Upper lobe of left lung (tissue), 4 donors: Measurements from ENCODE around the gene ODAD2.

Experiments
- POLR2AphosphoS5 ChIP-seq, 2 donors: sonication (generic); formaldehyde crosslinking; IDR thresholded peaks; one replicate each; pipeline ENCODE4 v1.5.1; 2017; ENCODE audit warnings: antibody characterized with exemption in 2 of 2
- TF ChIP-seq, protein P1 (sequence below), 6 experiments: fragments of 450-650 bp in 4 of 6; fragments of 200-600 bp in 2 of 6; sonication (generic) in 2 of 6; IDR thresholded peaks; one replicate each; pipeline ENCODE4 v1.5.1; 2016 to 2019; ENCODE audit warnings: antibody characterized with exemption in 6 of 6

- TF ChIP-seq, protein P1, sequence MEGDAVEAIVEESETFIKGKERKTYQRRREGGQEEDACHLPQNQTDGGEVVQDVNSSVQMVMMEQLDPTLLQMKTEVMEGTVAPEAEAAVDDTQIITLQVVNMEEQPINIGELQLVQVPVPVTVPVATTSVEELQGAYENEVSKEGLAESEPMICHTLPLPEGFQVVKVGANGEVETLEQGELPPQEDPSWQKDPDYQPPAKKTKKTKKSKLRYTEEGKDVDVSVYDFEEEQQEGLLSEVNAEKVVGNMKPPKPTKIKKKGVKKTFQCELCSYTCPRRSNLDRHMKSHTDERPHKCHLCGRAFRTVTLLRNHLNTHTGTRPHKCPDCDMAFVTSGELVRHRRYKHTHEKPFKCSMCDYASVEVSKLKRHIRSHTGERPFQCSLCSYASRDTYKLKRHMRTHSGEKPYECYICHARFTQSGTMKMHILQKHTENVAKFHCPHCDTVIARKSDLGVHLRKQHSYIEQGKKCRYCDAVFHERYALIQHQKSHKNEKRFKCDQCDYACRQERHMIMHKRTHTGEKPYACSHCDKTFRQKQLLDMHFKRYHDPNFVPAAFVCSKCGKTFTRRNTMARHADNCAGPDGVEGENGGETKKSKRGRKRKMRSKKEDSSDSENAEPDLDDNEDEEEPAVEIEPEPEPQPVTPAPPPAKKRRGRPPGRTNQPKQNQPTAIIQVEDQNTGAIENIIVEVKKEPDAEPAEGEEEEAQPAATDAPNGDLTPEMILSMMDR (IDR thresholded peaks at IDR 0.05), result no peak
- TF ChIP-seq POLR2AphosphoS5 (IDR thresholded peaks at IDR 0.05), result no peak
These were observed 219.3 kb downstream of the ODAD2 start for GRCh38 chr10:27779462-27780015.
